Smooth muscle cell (in vitro differentiated cells): ENCODE data around the gene CCDC57. TPM values are rescaled to one million over a fixed set of nuclear protein-coding genes. Genes with fewer than 3 reads are reported as not detected.
"Not testable (repeated sequence)": the region's sequence is repeated elsewhere in the genome, so short reads cannot be mapped to it uniquely, and the experiment has no call there.

Experiments
- DNase-seq: peaks from one replicate; lab custom pipeline; 2025; ENCODE audit not compliant: unreplicated experiment; lab: John Stamatoyannopoulos, UW
- H2AFZ ChIP-seq: fragments of 200-600 bp; sonication (generic); 2 replicates; pipeline ENCODE4 v1.6.0; 2016; ENCODE audit warnings: antibody characterized with exemption, low read depth, mild to moderate bottlenecking
- H3F3A ChIP-seq: fragments of 200-600 bp; sonication (generic); 2 replicates; pipeline ENCODE4 v1.6.0; 2017; ENCODE audit warnings: antibody characterized with exemption, low read depth
- H3K27ac ChIP-seq: fragments of 200-600 bp; sonication (generic); 2 replicates; pipeline ENCODE4 v1.5.1; 2016; ENCODE audit warnings: low read depth, mild to moderate bottlenecking
- H3K27me3 ChIP-seq: fragments of 200-600 bp; sonication (generic); 2 replicates; pipeline ENCODE4 v1.6.1; 2016; ENCODE audit warnings: low read depth, mild to moderate bottlenecking
- H3K36me3 ChIP-seq: fragments of 200-600 bp; sonication (generic); 2 replicates; pipeline ENCODE4 v1.5.1; 2016; ENCODE audit warnings: low read depth
- H3K4me1 ChIP-seq: fragments of 200-600 bp; sonication (generic); 2 replicates; pipeline ENCODE4 v1.5.1; 2016; ENCODE audit warnings: low read depth
- H3K4me2 ChIP-seq: fragments of 200-600 bp; sonication (generic); 2 replicates; pipeline ENCODE4 v1.6.0; 2016; ENCODE audit warnings: mild to moderate bottlenecking
- H3K4me3 ChIP-seq: fragments of 200-600 bp; sonication (generic); 2 replicates; pipeline ENCODE4 v1.5.1; 2016; ENCODE audit warnings: mild to moderate bottlenecking
- H3K79me2 ChIP-seq: fragments of 200-600 bp; sonication (generic); 2 replicates; pipeline ENCODE4 v1.6.0; 2016; ENCODE audit warnings: low read depth, mild to moderate bottlenecking
- H3K9ac ChIP-seq: fragments of 200-600 bp; sonication (generic); 2 replicates; pipeline ENCODE4 v1.6.0; 2016; ENCODE audit warnings: low read depth
- H3K9me3 ChIP-seq: fragments of 200-600 bp; sonication (generic); replicated peaks from 2 replicates; pipeline ENCODE4 v1.5.1; 2016; ENCODE audit warnings: low read depth
- H4K20me1 ChIP-seq: fragments of 200-600 bp; sonication (generic); 2 replicates; pipeline ENCODE4 v1.6.0; 2016; ENCODE audit warnings: low read depth
- CTCF ChIP-seq: fragments of 200-600 bp; sonication (generic); IDR thresholded peaks from 2 replicates; pipeline ENCODE4 v1.5.1; 2017; ENCODE audit warnings: borderline replicate concordance, mild to moderate bottlenecking, antibody characterized with exemption; ENCODE audit not compliant: insufficient read depth, poor library complexity, severe bottlenecking
- WGBS: methylation state at CpG from one replicate; pipeline ENCODE4 v1.1.7; 2016; ENCODE audit warnings: low lambda C conversion rate; 5-methylcytosine and 5-hydroxymethylcytosine counted together
- polyA plus RNA-seq: library from polyadenylated mRNA; unstranded; fragments of >200 nt; fragmentation: Nextera tagmentation; extraction: Ambion mirVana; gene quantifications from 2 replicates; pipeline ENCODE4 v1.2.1, GENCODE V29; 2016
- total RNA-seq: library from RNA; depleted of rRNA; stranded (reverse); fragments of >200 nt; gene quantifications from 2 replicates; pipeline ENCODE4 v1.2.3, GENCODE V29; 2014

CCDC57 gene
- total and polyA plus RNA-seq, 2 experiments from 2014 or later, result 18.3 to 23.1 TPM

GRCh38 chr17:82146663-82147654, 65.7 kb downstream of the CCDC57 start:
- no peaks in the 10 kb centered on the region for H3K36me3 ChIP-seq
- WGBS, result 92% methylated on average over 17 of the region's 18 CpGs
- no peak overlapping the region for H3K27ac ChIP-seq
- no peak overlapping the region for H3K9ac ChIP-seq
- TF ChIP-seq CTCF, result no peak
- H3K4me1 ChIP-seq, result no peaks in the 10 kb centered on the region
- no peaks in the 10 kb centered on the region for H4K20me1 ChIP-seq
- no peaks in the 10 kb centered on the region for H3K79me2 ChIP-seq
- no peak overlapping the region for H3K4me3 ChIP-seq
- no peak overlapping the region for H3K4me2 ChIP-seq
- H3K27me3 ChIP-seq, result no peaks in the 10 kb centered on the region
- H3F3A ChIP-seq, result no peaks in the 10 kb centered on the region
- no peak for DNase-seq
- H2AFZ ChIP-seq, result no peak overlapping the region
- no peaks in the 10 kb centered on the region for H3K9me3 ChIP-seq

GRCh38 chr17:82145550-82146155, 67.0 kb downstream of the CCDC57 start:
- Histone ChIP-seq H3K27me3 (no peaks in the 10 kb centered on the region), H3K9ac (no peak overlapping the region), H2AFZ (no peak overlapping the region), H3K4me2 (no peak overlapping the region), H3K9me3 (no peaks in the 10 kb centered on the region), H3K4me1 (no peaks in the 10 kb centered on the region), H3K4me3 (no peak overlapping the region), H3K27ac (no peak overlapping the region), H3F3A (no peaks in the 10 kb centered on the region), H3K36me3 (no peaks in the 10 kb centered on the region), H3K79me2 (no peaks in the 10 kb centered on the region), H4K20me1 (no peaks in the 10 kb centered on the region)
- TF ChIP-seq CTCF, result no peak
- DNase-seq, result no peak
- WGBS, result 92% methylated on average over 13 of the region's 13 CpGs

- TF ChIP-seq CTCF, result no peak
- no peak for DNase-seq
- no peaks in the 10 kb centered on the region for H3K4me1 ChIP-seq
Measured at GRCh38 chr17:82143333-82143732, 69.3 kb downstream of the CCDC57 start.

GRCh38 chr17:82139961-82140360, 72.7 kb downstream of the CCDC57 start:
- not testable (repeated sequence) for H3K4me1 ChIP-seq, H3K27me3 ChIP-seq, H2AFZ ChIP-seq, H3K9me3 ChIP-seq, DNase-seq, H3F3A ChIP-seq, H3K36me3 ChIP-seq, H3K79me2 ChIP-seq, H3K27ac ChIP-seq, H3K4me3 ChIP-seq, H4K20me1 ChIP-seq, H3K9ac ChIP-seq, H3K4me2 ChIP-seq
- WGBS, result 93% methylated on average over 10 of the region's 10 CpGs

More at GRCh38 chr17:82143333-82143732, 69.3 kb downstream of the CCDC57 start:
- Histone ChIP-seq H3K27me3 (no peaks in the 10 kb centered on the region), H4K20me1 (no peaks in the 10 kb centered on the region), H3K4me2 (no peak overlapping the region), H3K9ac (no peak overlapping the region), H3K36me3 (no peaks in the 10 kb centered on the region), H2AFZ (no peak overlapping the region), H3K79me2 (no peaks in the 10 kb centered on the region), H3K4me3 (no peak overlapping the region), H3K27ac (no peak overlapping the region), H3K9me3 (no peaks in the 10 kb centered on the region), H3F3A (no peaks in the 10 kb centered on the region)
- WGBS, result 95% methylated on average over 8 of the region's 8 CpGs
